ENCODE measurements around the gene PCNP.

DNA sequence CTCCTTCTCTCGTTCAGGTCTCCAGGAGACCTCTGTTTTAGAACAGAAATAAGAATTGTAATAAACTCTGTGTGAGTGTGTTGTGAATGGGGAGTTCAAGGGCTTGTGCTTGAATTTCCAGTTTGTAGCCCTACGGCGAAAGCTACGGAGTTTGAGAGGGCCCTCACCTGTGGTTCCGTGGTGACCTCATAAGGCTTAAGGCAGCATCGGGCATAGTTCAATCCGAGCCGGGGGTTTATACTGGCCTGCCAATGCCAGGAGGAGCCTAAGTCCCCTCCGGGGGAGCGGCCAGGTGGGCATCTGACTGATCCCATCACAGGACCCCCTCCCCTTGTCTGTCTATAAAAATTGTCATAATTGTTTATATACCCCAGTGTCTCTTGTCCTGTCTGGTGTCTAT is 59.2 kb downstream of the PCNP start:
- TF ChIP-seq, protein P1, sequence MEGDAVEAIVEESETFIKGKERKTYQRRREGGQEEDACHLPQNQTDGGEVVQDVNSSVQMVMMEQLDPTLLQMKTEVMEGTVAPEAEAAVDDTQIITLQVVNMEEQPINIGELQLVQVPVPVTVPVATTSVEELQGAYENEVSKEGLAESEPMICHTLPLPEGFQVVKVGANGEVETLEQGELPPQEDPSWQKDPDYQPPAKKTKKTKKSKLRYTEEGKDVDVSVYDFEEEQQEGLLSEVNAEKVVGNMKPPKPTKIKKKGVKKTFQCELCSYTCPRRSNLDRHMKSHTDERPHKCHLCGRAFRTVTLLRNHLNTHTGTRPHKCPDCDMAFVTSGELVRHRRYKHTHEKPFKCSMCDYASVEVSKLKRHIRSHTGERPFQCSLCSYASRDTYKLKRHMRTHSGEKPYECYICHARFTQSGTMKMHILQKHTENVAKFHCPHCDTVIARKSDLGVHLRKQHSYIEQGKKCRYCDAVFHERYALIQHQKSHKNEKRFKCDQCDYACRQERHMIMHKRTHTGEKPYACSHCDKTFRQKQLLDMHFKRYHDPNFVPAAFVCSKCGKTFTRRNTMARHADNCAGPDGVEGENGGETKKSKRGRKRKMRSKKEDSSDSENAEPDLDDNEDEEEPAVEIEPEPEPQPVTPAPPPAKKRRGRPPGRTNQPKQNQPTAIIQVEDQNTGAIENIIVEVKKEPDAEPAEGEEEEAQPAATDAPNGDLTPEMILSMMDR (tag by site-specific recombination; IDR thresholded peaks at IDR 0.05) = no peak
- TF ChIP-seq, protein P2, sequence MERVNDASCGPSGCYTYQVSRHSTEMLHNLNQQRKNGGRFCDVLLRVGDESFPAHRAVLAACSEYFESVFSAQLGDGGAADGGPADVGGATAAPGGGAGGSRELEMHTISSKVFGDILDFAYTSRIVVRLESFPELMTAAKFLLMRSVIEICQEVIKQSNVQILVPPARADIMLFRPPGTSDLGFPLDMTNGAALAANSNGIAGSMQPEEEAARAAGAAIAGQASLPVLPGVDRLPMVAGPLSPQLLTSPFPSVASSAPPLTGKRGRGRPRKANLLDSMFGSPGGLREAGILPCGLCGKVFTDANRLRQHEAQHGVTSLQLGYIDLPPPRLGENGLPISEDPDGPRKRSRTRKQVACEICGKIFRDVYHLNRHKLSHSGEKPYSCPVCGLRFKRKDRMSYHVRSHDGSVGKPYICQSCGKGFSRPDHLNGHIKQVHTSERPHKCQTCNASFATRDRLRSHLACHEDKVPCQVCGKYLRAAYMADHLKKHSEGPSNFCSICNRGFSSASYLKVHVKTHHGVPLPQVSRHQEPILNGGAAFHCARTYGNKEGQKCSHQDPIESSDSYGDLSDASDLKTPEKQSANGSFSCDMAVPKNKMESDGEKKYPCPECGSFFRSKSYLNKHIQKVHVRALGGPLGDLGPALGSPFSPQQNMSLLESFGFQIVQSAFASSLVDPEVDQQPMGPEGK (tag by site-specific recombination; IDR thresholded peaks at IDR 0.05) = no peak
- TF ChIP-seq, protein P3, sequence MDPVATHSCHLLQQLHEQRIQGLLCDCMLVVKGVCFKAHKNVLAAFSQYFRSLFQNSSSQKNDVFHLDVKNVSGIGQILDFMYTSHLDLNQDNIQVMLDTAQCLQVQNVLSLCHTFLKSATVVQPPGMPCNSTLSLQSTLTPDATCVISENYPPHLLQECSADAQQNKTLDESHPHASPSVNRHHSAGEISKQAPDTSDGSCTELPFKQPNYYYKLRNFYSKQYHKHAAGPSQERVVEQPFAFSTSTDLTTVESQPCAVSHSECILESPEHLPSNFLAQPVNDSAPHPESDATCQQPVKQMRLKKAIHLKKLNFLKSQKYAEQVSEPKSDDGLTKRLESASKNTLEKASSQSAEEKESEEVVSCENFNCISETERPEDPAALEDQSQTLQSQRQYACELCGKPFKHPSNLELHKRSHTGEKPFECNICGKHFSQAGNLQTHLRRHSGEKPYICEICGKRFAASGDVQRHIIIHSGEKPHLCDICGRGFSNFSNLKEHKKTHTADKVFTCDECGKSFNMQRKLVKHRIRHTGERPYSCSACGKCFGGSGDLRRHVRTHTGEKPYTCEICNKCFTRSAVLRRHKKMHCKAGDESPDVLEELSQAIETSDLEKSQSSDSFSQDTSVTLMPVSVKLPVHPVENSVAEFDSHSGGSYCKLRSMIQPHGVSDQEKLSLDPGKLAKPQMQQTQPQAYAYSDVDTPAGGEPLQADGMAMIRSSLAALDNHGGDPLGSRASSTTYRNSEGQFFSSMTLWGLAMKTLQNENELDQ (tag by site-specific recombination; IDR thresholded peaks at IDR 0.05; ENCODE audit: low read depth) = no peak
- TF ChIP-seq, protein P4, sequence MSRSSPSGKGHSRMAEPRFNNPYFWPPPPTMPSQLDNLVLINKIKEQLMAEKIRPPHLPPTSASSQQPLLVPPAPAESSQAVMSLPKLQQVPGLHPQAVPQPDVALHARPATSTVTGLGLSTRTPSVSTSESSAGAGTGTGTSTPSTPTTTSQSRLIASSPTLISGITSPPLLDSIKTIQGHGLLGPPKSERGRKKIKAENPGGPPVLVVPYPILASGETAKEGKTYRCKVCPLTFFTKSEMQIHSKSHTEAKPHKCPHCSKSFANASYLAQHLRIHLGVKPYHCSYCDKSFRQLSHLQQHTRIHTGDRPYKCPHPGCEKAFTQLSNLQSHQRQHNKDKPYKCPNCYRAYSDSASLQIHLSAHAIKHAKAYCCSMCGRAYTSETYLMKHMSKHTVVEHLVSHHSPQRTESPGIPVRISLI (tag by site-specific recombination; IDR thresholded peaks at IDR 0.05) = no peak
- TF ChIP-seq ZNF114 (tag by site-specific recombination; IDR thresholded peaks at IDR 0.05) (no peak), HOXD13 (CRISPR knock-in tag; IDR thresholded peaks at IDR 0.05; ENCODE audit: borderline replicate concordance) (no peak), ZNF121 (tag by site-specific recombination; IDR thresholded peaks at IDR 0.05) (no peak), ZNF146 (tag by site-specific recombination; IDR thresholded peaks at IDR 0.05) (no peak), ZNF175 (tag by site-specific recombination; IDR thresholded peaks at IDR 0.05) (no peak)
- TF ChIP-seq, protein P5, sequence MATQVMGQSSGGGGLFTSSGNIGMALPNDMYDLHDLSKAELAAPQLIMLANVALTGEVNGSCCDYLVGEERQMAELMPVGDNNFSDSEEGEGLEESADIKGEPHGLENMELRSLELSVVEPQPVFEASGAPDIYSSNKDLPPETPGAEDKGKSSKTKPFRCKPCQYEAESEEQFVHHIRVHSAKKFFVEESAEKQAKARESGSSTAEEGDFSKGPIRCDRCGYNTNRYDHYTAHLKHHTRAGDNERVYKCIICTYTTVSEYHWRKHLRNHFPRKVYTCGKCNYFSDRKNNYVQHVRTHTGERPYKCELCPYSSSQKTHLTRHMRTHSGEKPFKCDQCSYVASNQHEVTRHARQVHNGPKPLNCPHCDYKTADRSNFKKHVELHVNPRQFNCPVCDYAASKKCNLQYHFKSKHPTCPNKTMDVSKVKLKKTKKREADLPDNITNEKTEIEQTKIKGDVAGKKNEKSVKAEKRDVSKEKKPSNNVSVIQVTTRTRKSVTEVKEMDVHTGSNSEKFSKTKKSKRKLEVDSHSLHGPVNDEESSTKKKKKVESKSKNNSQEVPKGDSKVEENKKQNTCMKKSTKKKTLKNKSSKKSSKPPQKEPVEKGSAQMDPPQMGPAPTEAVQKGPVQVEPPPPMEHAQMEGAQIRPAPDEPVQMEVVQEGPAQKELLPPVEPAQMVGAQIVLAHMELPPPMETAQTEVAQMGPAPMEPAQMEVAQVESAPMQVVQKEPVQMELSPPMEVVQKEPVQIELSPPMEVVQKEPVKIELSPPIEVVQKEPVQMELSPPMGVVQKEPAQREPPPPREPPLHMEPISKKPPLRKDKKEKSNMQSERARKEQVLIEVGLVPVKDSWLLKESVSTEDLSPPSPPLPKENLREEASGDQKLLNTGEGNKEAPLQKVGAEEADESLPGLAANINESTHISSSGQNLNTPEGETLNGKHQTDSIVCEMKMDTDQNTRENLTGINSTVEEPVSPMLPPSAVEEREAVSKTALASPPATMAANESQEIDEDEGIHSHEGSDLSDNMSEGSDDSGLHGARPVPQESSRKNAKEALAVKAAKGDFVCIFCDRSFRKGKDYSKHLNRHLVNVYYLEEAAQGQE (tag by site-specific recombination; IDR thresholded peaks at IDR 0.05) = no peak
